HCT116 (cell line): ENCODE data around the gene USH1G.

Experiments
- EGR1 ChIP-seq: IDR thresholded peaks from 2 replicates; pipeline ENCODE4 v1.6.1; 2012; ENCODE audit warnings: low read depth
- EZH2 ChIP-seq: fragments of 200-600 bp; sonication (generic); IDR thresholded peaks from 2 replicates; pipeline ENCODE4 v1.6.1; 2017; ENCODE audit warnings: antibody characterized with exemption, mixed run types
- EZH2phosphoT487 ChIP-seq: fragments of 200-600 bp; IDR thresholded peaks from 2 replicates; pipeline ENCODE4 v1.6.1; 2018; ENCODE audit warnings: antibody characterized with exemption, borderline replicate concordance
- POLR2A ChIP-seq: IDR thresholded peaks from 2 replicates; pipeline ENCODE4 v1.7.0; 2011; ENCODE audit warnings: borderline replicate concordance; ENCODE audit not compliant: insufficient read depth, insufficient read length; ENCODE audit errors: extremely low read depth
- POLR2AphosphoS5 ChIP-seq: IDR thresholded peaks from 2 replicates; pipeline ENCODE4 v1.6.1; 2011; ENCODE audit warnings: mild to moderate bottlenecking, low read depth, low read length, moderate library complexity
- RAD21 ChIP-seq: IDR thresholded peaks from 2 replicates; pipeline ENCODE4 v1.6.1; 2012; ENCODE audit warnings: low read depth, mild to moderate bottlenecking
- SIN3A ChIP-seq: IDR thresholded peaks from 2 replicates; pipeline ENCODE4 v1.6.1; 2012; ENCODE audit warnings: low read depth
- TCF7L2 ChIP-seq: IDR thresholded peaks from 2 replicates; pipeline ENCODE4 v1.7.0; 2011; ENCODE audit warnings: borderline replicate concordance, inconsistent platforms; ENCODE audit not compliant: insufficient read depth, insufficient read length; ENCODE audit errors: extremely low read depth
- YY1 ChIP-seq: IDR thresholded peaks from 2 replicates; pipeline ENCODE4 v1.6.1; 2011; ENCODE audit warnings: low read length, low read depth, moderate library complexity, mild to moderate bottlenecking; ENCODE audit not compliant: insufficient replicate concordance; ENCODE audit errors: extremely low read depth
- ZNF274 ChIP-seq: fragments of 200-500 bp; sonication (Bioruptor generic); IDR thresholded peaks from 2 replicates; pipeline ENCODE4 v1.6.1; 2014; ENCODE audit warnings: mild to moderate bottlenecking, low read depth, low read length, inconsistent platforms
- TF ChIP-seq, protein P1 (sequence below), 3 experiments: fragments of 200-600 bp in 1 of 3; sonication (generic) in 1 of 3; IDR thresholded peaks in 2 of 3; conservative IDR thresholded peaks in 1 of 3; 2 replicates each; pipeline ENCODE4 v1.5.1; 2012 to 2017; ENCODE audit warnings: low read depth in 2 of 3, low read length in 2 of 3, antibody characterized with exemption in 1 of 3, borderline replicate concordance in 1 of 3, control low read depth in 1 of 3, mild to moderate bottlenecking in 1 of 3, mixed read lengths in 1 of 3, mixed run types in 1 of 3, moderate library complexity in 1 of 3; ENCODE audit not compliant: insufficient read depth in 1 of 3
- TF ChIP-seq, protein P2 (sequence below): IDR thresholded peaks from 2 replicates; pipeline ENCODE4 v1.6.1; 2011; ENCODE audit warnings: mild to moderate bottlenecking, low read length, moderate library complexity; ENCODE audit not compliant: insufficient replicate concordance; ENCODE audit errors: extremely low read depth
- TF ChIP-seq, protein P3 (sequence below): IDR thresholded peaks from 2 replicates; pipeline ENCODE4 v1.6.1; 2012
- TF ChIP-seq, protein P4 (sequence below): IDR thresholded peaks from 2 replicates; pipeline ENCODE4 v1.6.1; 2012; ENCODE audit warnings: low read depth

DNA sequence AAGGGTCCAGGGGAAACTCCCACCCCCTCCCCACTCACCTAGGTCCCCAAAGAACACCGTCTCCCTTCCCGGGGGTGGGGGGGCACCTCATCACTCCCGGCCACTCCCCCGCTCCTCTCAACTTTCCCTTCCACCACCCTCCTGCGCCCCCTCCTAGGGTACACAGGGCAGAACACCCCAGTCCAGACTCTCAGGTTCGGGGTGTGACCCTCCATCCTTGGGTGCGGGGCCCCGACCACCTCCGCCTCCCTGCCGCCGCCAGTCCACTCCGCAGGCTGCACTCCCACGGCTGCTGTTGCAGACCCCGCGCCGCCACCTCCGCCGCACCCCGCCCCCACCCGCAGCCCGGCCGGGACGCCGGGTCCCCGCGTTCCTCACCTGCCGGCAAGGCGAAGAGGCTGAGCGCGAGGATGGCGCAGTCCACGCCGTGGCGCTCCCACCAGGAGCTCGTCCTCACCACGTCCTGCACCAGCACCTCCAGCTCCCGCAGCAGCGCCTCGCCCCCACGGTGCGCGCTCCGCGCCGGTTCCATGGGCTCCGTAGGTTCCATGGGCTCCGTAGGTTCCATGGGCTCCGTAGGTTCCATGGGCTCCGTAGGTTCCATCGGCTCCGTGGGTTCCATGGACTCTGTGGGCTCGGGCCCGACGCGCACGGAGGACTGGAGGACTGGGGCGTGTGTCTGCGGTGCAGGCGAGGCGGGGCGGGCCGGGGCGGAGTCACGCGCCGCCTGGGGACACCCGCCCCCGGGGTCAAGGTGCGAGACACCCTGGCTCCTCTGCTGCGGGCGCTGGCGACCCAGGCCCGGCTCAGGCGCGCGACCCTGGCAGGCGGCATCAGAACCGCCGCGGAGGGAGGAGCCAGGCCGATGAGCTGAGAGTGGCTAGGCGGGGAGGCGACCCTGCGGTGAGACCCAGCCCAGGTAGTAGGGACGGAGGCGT is 29.8 kb downstream of the USH1G start, which contains the start of gene FADS6:
- TF ChIP-seq EZH2, result no peak
- no peak for TF ChIP-seq POLR2A
- TF ChIP-seq EGR1, result no peak
- TF ChIP-seq, protein P1, sequence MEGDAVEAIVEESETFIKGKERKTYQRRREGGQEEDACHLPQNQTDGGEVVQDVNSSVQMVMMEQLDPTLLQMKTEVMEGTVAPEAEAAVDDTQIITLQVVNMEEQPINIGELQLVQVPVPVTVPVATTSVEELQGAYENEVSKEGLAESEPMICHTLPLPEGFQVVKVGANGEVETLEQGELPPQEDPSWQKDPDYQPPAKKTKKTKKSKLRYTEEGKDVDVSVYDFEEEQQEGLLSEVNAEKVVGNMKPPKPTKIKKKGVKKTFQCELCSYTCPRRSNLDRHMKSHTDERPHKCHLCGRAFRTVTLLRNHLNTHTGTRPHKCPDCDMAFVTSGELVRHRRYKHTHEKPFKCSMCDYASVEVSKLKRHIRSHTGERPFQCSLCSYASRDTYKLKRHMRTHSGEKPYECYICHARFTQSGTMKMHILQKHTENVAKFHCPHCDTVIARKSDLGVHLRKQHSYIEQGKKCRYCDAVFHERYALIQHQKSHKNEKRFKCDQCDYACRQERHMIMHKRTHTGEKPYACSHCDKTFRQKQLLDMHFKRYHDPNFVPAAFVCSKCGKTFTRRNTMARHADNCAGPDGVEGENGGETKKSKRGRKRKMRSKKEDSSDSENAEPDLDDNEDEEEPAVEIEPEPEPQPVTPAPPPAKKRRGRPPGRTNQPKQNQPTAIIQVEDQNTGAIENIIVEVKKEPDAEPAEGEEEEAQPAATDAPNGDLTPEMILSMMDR (IDR thresholded peaks at IDR 0.05 in 2 of 3, conservative IDR thresholded peaks at IDR 0.05 in 1 of 3; ENCODE audit: borderline replicate concordance in 1 of 3, insufficient read depth in 1 of 3, low read depth in 2 of 3, low read length in 2 of 3), result no peak
- TF ChIP-seq RAD21, result no peak
- TF ChIP-seq EZH2phosphoT487, result no peak
- TF ChIP-seq, protein P2, sequence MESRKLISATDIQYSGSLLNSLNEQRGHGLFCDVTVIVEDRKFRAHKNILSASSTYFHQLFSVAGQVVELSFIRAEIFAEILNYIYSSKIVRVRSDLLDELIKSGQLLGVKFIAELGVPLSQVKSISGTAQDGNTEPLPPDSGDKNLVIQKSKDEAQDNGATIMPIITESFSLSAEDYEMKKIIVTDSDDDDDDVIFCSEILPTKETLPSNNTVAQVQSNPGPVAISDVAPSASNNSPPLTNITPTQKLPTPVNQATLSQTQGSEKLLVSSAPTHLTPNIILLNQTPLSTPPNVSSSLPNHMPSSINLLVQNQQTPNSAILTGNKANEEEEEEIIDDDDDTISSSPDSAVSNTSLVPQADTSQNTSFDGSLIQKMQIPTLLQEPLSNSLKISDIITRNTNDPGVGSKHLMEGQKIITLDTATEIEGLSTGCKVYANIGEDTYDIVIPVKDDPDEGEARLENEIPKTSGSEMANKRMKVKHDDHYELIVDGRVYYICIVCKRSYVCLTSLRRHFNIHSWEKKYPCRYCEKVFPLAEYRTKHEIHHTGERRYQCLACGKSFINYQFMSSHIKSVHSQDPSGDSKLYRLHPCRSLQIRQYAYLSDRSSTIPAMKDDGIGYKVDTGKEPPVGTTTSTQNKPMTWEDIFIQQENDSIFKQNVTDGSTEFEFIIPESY, result no peak
- no peak for TF ChIP-seq POLR2AphosphoS5
- TF ChIP-seq TCF7L2, result no peak
- TF ChIP-seq, protein P3, sequence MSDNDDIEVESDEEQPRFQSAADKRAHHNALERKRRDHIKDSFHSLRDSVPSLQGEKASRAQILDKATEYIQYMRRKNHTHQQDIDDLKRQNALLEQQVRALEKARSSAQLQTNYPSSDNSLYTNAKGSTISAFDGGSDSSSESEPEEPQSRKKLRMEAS, result no peak
- TF ChIP-seq YY1, result no peak
- TF ChIP-seq, protein P4, sequence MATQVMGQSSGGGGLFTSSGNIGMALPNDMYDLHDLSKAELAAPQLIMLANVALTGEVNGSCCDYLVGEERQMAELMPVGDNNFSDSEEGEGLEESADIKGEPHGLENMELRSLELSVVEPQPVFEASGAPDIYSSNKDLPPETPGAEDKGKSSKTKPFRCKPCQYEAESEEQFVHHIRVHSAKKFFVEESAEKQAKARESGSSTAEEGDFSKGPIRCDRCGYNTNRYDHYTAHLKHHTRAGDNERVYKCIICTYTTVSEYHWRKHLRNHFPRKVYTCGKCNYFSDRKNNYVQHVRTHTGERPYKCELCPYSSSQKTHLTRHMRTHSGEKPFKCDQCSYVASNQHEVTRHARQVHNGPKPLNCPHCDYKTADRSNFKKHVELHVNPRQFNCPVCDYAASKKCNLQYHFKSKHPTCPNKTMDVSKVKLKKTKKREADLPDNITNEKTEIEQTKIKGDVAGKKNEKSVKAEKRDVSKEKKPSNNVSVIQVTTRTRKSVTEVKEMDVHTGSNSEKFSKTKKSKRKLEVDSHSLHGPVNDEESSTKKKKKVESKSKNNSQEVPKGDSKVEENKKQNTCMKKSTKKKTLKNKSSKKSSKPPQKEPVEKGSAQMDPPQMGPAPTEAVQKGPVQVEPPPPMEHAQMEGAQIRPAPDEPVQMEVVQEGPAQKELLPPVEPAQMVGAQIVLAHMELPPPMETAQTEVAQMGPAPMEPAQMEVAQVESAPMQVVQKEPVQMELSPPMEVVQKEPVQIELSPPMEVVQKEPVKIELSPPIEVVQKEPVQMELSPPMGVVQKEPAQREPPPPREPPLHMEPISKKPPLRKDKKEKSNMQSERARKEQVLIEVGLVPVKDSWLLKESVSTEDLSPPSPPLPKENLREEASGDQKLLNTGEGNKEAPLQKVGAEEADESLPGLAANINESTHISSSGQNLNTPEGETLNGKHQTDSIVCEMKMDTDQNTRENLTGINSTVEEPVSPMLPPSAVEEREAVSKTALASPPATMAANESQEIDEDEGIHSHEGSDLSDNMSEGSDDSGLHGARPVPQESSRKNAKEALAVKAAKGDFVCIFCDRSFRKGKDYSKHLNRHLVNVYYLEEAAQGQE, result no peak
- no peak for TF ChIP-seq SIN3A
- TF ChIP-seq ZNF274, result no peak
